ACC112 (cell line): ENCODE measurements around the gene KCNC3.

Source experiments
- H2AFZ ChIP-seq: fragments of 200-600 bp; sonication (generic); one replicate; pipeline ENCODE4 v1.6.0; 2017; ENCODE audit warnings: antibody characterized with exemption, low read length; ENCODE audit not compliant: unreplicated experiment
- H3K27ac ChIP-seq: fragments of 200-600 bp; sonication (generic); 2 replicates; pipeline ENCODE4 v1.5.1; 2014; ENCODE audit warnings: low read depth, mild to moderate bottlenecking, antibody characterized with exemption, low read length, moderate library complexity
- H3K27me3 ChIP-seq: fragments of 200-600 bp; sonication (generic); 2 replicates; pipeline ENCODE4 v1.6.1; 2014; ENCODE audit warnings: mild to moderate bottlenecking, antibody characterized with exemption, low read length, moderate library complexity, mixed read lengths; ENCODE audit not compliant: insufficient read depth
- H3K36me3 ChIP-seq: fragments of 200-600 bp; sonication (generic); 2 replicates; pipeline ENCODE4 v1.6.1; 2016; ENCODE audit warnings: mild to moderate bottlenecking, antibody characterized with exemption, low read length, moderate library complexity, mixed read lengths; ENCODE audit not compliant: insufficient read depth
- H3K4me1 ChIP-seq: fragments of 200-600 bp; sonication (generic); one replicate; pipeline ENCODE4 v1.6.1; 2016; ENCODE audit warnings: low read length, mixed read lengths; ENCODE audit not compliant: insufficient read depth, unreplicated experiment, control insufficient read depth
- H3K4me3 ChIP-seq: fragments of 200-600 bp; sonication (generic); 2 replicates; pipeline ENCODE4 v1.5.1; 2014; ENCODE audit warnings: mild to moderate bottlenecking, low read depth, low read length
- H3K79me2 ChIP-seq: fragments of 200-600 bp; sonication (generic); one replicate; pipeline ENCODE4 v1.6.0; 2016; ENCODE audit warnings: low read length; ENCODE audit not compliant: control insufficient read depth, unreplicated experiment, insufficient read depth

The KCNC3 gene

DNA sequence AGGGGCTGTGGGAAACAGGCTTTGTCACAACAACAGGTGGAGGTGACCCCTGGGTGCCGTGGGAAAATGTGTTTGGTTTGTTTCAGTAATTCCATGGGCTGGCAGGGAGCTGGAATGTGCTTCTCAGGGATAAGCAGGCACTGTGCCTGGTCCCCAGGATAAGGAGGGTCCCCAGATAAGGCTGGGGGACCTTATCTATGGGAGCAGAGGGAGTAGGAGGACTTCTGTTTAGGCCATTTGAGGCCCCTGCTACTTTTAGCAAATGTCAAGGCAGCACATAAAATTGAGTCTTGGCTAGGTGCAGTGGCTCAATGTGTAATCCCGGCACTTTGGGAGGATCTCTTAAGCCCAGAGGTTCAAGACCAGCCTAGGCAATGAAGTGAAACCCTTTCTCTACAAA, 59.5 kb downstream of the KCNC3 start:
- H3K4me3 ChIP-seq, result no peak overlapping the region
- no peak overlapping the region for H3K27ac ChIP-seq
- no peaks in the 10 kb centered on the region for H3K4me1 ChIP-seq
- H3K27me3 ChIP-seq, result no peaks in the 10 kb centered on the region
- no peak overlapping the region for H2AFZ ChIP-seq
- no peaks in the 10 kb centered on the region for H3K36me3 ChIP-seq
- H3K79me2 ChIP-seq, result no peaks in the 10 kb centered on the region

DNA sequence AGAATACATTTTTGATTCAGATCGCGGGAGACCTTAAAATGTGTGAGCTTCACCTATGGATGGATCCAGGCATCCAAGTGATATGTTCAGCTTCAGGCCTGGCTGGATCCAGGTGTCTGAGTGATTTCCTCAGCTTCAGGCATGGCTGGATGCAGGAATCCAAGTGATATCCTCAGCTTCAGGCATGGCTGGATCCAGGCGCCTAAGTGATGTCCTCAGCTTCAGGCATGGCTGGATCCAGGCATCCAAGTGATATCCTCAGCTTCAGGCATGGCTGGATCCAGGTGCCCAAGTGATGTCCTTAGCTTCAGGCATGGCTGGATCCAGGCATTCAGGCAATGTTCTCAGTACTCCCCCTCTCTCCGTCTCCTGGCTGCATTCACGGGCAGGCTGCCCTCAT, 60.7 kb downstream of the KCNC3 start:
- no peaks in the 10 kb centered on the region for H3K79me2 ChIP-seq
- H3K36me3 ChIP-seq, result no peaks in the 10 kb centered on the region
- no peak overlapping the region for H3K27ac ChIP-seq

DNA sequence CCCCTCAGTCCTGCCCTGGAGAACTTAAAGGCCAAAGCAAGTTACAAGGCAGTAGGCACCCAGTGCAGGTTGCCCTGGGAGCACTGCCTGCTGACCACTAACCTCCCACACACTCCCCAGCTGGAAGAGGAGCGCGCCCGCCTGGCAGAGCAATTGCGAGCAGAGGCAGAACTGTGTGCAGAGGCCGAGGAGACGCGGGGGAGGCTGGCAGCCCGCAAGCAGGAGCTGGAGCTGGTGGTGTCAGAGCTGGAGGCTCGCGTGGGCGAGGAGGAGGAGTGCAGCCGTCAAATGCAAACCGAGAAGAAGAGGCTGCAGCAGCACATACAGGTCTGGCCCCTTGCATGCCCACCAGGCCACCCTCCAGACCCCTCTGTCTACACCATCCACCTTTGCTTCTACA, 61.1 kb downstream of the KCNC3 start:
- Histone ChIP-seq H2AFZ (no peak overlapping the region), H3K36me3 (no peaks in the 10 kb centered on the region), H3K27ac (no peak overlapping the region), H3K4me3 (no peak overlapping the region), H3K27me3 (no peaks in the 10 kb centered on the region), H3K79me2 (no peaks in the 10 kb centered on the region), H3K4me1 (no peaks in the 10 kb centered on the region)

More for the DNA sequence above, 60.7 kb downstream of the KCNC3 start:
- no peak overlapping the region for H3K4me3 ChIP-seq
- no peaks in the 10 kb centered on the region for H3K27me3 ChIP-seq
- no peaks in the 10 kb centered on the region for H3K4me1 ChIP-seq
- H2AFZ ChIP-seq, result no peak overlapping the region

DNA sequence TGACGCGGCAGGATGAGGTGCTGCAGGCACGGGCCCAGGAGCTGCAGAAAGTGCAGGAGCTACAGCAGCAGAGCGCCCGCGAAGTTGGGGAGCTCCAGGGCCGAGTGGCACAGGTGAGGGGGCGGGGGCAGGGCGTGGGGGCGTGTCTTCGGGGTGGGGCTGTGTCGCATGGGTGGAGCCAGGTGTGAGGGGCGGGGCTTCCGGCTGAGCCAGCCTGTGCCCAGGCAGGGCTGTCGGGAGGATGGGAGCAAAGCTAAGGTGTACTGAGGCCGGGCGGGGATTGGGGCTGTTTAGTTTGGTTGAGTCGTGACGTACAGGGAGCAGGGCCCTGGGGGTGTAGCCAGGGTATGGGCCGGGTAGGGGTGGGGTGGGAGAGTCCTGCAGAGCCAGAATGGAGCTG, 62.3 kb downstream of the KCNC3 start:
- no peaks in the 10 kb centered on the region for H3K36me3 ChIP-seq
- H3K4me1 ChIP-seq, result no peaks in the 10 kb centered on the region
- H2AFZ ChIP-seq, result no peak overlapping the region
- H3K27ac ChIP-seq, result no peak overlapping the region
- no peak overlapping the region for H3K4me3 ChIP-seq
- no peaks in the 10 kb centered on the region for H3K79me2 ChIP-seq
- H3K27me3 ChIP-seq, result no peaks in the 10 kb centered on the region

DNA sequence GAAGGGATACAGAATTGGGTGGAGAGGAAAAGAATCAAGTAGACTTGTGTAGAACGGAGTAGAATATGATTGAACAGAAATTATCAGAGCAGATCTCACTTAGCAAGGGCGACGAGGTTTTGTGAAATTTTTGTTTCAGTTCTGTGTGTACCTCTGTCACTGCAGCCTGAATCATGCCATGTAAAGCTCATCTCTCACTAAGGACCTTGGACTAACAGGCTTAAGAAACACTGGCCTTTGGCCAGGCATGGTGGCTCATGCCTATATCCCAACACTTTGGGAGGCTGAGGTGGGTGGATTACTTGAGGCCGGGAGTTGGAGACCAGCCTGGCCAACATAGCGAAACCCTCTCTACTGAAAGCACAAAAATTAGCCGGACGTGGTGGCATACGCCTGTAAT, 63.1 kb downstream of the KCNC3 start:
- Histone ChIP-seq H3K79me2 (no peaks in the 10 kb centered on the region), H3K27me3 (no peaks in the 10 kb centered on the region), H3K27ac (no peak overlapping the region), H3K4me3 (no peak overlapping the region), H2AFZ (no peak overlapping the region), H3K4me1 (no peaks in the 10 kb centered on the region), H3K36me3 (no peaks in the 10 kb centered on the region)

DNA sequence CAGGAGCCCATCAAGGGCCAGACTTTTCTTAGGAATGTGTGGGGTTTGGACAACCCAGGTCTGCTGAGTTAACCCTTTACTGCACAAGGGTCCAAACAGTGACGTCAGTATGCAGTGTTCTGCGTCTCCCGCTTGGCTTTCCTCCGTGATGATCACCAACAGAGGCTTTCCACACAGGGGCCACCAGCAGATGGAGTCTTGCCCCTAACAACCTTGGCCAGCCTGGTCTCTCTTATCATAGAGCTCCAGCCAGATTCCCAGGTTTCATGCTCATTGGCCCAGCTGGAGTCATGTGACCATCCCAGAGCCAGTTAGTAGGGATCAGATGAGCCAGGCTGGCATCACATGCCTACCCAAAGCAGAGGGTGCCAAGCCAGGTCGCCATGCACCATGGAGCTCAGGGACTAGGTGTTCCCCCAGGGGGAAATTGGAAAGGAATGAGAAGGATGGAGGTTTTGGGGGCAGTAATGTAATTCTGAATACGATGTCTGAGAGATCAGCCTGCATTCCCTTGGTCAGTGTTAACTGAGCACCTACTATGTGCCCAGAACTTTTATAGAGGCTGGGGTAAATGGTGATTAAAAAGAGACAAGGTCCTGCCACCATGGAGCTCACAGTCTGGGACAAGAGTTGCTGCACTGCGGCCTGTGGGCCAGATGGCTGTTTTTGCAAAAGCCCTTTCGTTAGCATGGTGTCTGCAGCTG, 64.5 kb downstream of the KCNC3 start:
- no peaks in the 10 kb centered on the region for H3K27me3 ChIP-seq

DNA sequence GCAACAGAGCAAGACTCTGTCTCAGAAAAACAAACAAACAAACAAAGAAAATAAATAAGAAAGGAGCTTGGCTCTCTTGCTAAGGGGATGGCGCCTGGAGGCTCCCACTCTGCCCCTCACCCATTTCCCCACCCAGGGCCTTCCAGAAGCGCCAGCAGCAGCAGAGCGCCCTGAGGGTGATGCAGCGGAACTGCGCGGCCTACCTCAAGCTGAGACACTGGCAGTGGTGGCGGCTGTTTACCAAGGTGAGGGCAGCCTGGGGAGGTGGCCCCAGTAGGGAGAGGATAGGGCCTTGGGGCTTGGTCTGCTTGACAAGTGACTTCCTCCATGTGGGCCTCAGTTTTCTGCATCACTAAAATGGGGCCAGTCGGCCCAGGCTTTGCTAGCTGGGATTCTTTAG, 66.0 kb downstream of the KCNC3 start:
- no peaks in the 10 kb centered on the region for H3K36me3 ChIP-seq
- no peak overlapping the region for H3K27ac ChIP-seq
- no peak overlapping the region for H2AFZ ChIP-seq

More for the DNA sequence above, 64.5 kb downstream of the KCNC3 start:
- Histone ChIP-seq H2AFZ (no peak overlapping the region), H3K36me3 (no peaks in the 10 kb centered on the region), H3K4me3 (no peak overlapping the region), H3K27ac (no peak overlapping the region), H3K79me2 (no peaks in the 10 kb centered on the region), H3K4me1 (no peaks in the 10 kb centered on the region)

More for the DNA sequence above, 66.0 kb downstream of the KCNC3 start:
- Histone ChIP-seq H3K79me2 (no peaks in the 10 kb centered on the region), H3K4me1 (no peaks in the 10 kb centered on the region), H3K4me3 (no peak overlapping the region), H3K27me3 (no peaks in the 10 kb centered on the region)
